ENCODE measurements around the gene ACOT12.

Gene ACOT12

GRCh38 chr5:81315830-81316229, 78.1 kb downstream of the ACOT12 start:
- Histone ChIP-seq H2AK5ac (ENCODE audit: low read length, severe bottlenecking) (no peak overlapping the region), H2AFZ (ENCODE audit: low read depth, low read length) (no peak overlapping the region), H3K23ac (ENCODE audit: low read length in 2 of 2) (no peak overlapping the region), H3K36me3 (ENCODE audit: control insufficient read depth in 1 of 2, insufficient read depth in 2 of 2, low read depth in 1 of 2, low read length in 2 of 2) (peaks cover 2 to 45% of the 10 kb centered on the region in 2 experiments), H3K9me3 (ENCODE audit: control insufficient read depth, low read length) (no peaks in the 10 kb centered on the region), H2BK5ac (ENCODE audit: low read depth, low read length, poor library complexity, severe bottlenecking) (no peak overlapping the region), H2BK15ac (ENCODE audit: low read depth, poor library complexity, severe bottlenecking) (no peak overlapping the region), H3K18ac (ENCODE audit: low read depth in 1 of 2, low read length in 2 of 2) (no peak overlapping the region), H3K9ac (ENCODE audit: low read length) (no peak overlapping the region), H3K79me1 (replicated peaks; ENCODE audit: low read length, poor library complexity, severe bottlenecking) (no peaks in the 10 kb centered on the region), H3K27me3 (ENCODE audit: control insufficient read depth in 1 of 2, insufficient read depth in 1 of 2, low read length in 2 of 2) (no peaks in the 10 kb centered on the region), H3K14ac (ENCODE audit: low read length in 2 of 2) (no peak overlapping the region), H3K4ac (ENCODE audit: low read depth in 1 of 2, low read length in 2 of 2) (no peak overlapping the region), H3K4me2 (ENCODE audit: low read length, poor library complexity, severe bottlenecking) (no peak overlapping the region), H4K8ac (ENCODE audit: low read length) (no peak overlapping the region), H2BK120ac (ENCODE audit: low read depth, low read length) (no peak overlapping the region), H3K4me1 (ENCODE audit: control insufficient read depth, insufficient read depth, low read depth, low read length) (no peaks in the 10 kb centered on the region), H2BK12ac (ENCODE audit: low read length in 2 of 2) (no peak overlapping the region), H3K27ac (ENCODE audit: low read length, poor library complexity, severe bottlenecking) (no peak overlapping the region), H4K91ac (ENCODE audit: low read length) (no peak overlapping the region), H3K4me3 (ENCODE audit: insufficient read depth in 1 of 2, low read depth in 1 of 2, low read length in 2 of 2) (no peak overlapping the region)
- no peak for DNase-seq
- 100% methylated on average over 1 of the region's 4 CpGs for WGBS

GRCh38 chr5:81315336-81315735, 78.6 kb downstream of the ACOT12 start:
- Histone ChIP-seq H2AK5ac (ENCODE audit: low read length, severe bottlenecking) (no peak overlapping the region), H3K79me1 (replicated peaks; ENCODE audit: low read length, poor library complexity, severe bottlenecking) (no peaks in the 10 kb centered on the region), H3K4me2 (ENCODE audit: low read length, poor library complexity, severe bottlenecking) (no peak overlapping the region), H3K23ac (ENCODE audit: low read length in 2 of 2) (no peak overlapping the region), H2BK5ac (ENCODE audit: low read depth, low read length, poor library complexity, severe bottlenecking) (no peak overlapping the region), H3K9ac (ENCODE audit: low read length) (no peak overlapping the region), H3K14ac (ENCODE audit: low read length in 2 of 2) (no peak overlapping the region), H3K36me3 (ENCODE audit: control insufficient read depth in 1 of 2, insufficient read depth in 2 of 2, low read depth in 1 of 2, low read length in 2 of 2) (peaks cover 2 to 50% of the 10 kb centered on the region in 2 experiments), H3K27ac (ENCODE audit: low read length, poor library complexity, severe bottlenecking) (no peak overlapping the region), H2BK12ac (ENCODE audit: low read length in 2 of 2) (no peak overlapping the region), H4K91ac (ENCODE audit: low read length) (no peak overlapping the region), H3K4me1 (ENCODE audit: control insufficient read depth, insufficient read depth, low read depth, low read length) (no peaks in the 10 kb centered on the region), H3K27me3 (ENCODE audit: control insufficient read depth in 1 of 2, insufficient read depth in 1 of 2, low read length in 2 of 2) (no peaks in the 10 kb centered on the region), H3K9me3 (ENCODE audit: control insufficient read depth, low read length) (no peaks in the 10 kb centered on the region), H4K8ac (ENCODE audit: low read length) (no peak overlapping the region), H2BK120ac (ENCODE audit: low read depth, low read length) (no peak overlapping the region), H3K4ac (ENCODE audit: low read depth in 1 of 2, low read length in 2 of 2) (no peak overlapping the region), H2BK15ac (ENCODE audit: low read depth, poor library complexity, severe bottlenecking) (no peak overlapping the region), H2AFZ (ENCODE audit: low read depth, low read length) (no peak overlapping the region), H3K4me3 (ENCODE audit: insufficient read depth in 1 of 2, low read depth in 1 of 2, low read length in 2 of 2) (no peak overlapping the region), H3K18ac (ENCODE audit: low read depth in 1 of 2, low read length in 2 of 2) (no peak overlapping the region)
- DNase-seq: peak; percentile 9
- 73% methylated on average over 1 of the region's 1 CpG for WGBS

- no peak for DNase-seq
- no peak overlapping the region for H3K23ac ChIP-seq (ENCODE audit: low read length in 2 of 2)
- no peak overlapping the region for H4K8ac ChIP-seq (ENCODE audit: low read length)
- H3K9ac ChIP-seq (ENCODE audit: low read length): no peak overlapping the region
- H3K27ac ChIP-seq (ENCODE audit: low read length, poor library complexity, severe bottlenecking): no peak overlapping the region
- H2AFZ ChIP-seq (ENCODE audit: low read depth, low read length): no peak overlapping the region
- no peak overlapping the region for H3K4ac ChIP-seq (ENCODE audit: low read depth in 1 of 2, low read length in 2 of 2)
- peaks cover 2 to 58% of the 10 kb centered on the region in 2 experiments for H3K36me3 ChIP-seq (ENCODE audit: control insufficient read depth in 1 of 2, insufficient read depth in 2 of 2, low read depth in 1 of 2, low read length in 2 of 2)
- H3K9me3 ChIP-seq (ENCODE audit: control insufficient read depth, low read length): no peaks in the 10 kb centered on the region
- H3K18ac ChIP-seq (ENCODE audit: low read depth in 1 of 2, low read length in 2 of 2): no peak overlapping the region
- no peak overlapping the region for H3K14ac ChIP-seq (ENCODE audit: low read length in 2 of 2)
- H2BK5ac ChIP-seq (ENCODE audit: low read depth, low read length, poor library complexity, severe bottlenecking): no peak overlapping the region
- H3K4me2 ChIP-seq (ENCODE audit: low read length, poor library complexity, severe bottlenecking): no peak overlapping the region
- H2BK15ac ChIP-seq (ENCODE audit: low read depth, poor library complexity, severe bottlenecking): no peak overlapping the region
- no peak overlapping the region for H2BK12ac ChIP-seq (ENCODE audit: low read length in 2 of 2)
- peaks cover under 1% of the 10 kb centered on the region for H3K79me1 ChIP-seq (replicated peaks; ENCODE audit: low read length, poor library complexity, severe bottlenecking)
- H2BK120ac ChIP-seq (ENCODE audit: low read depth, low read length): no peak overlapping the region
- 98% methylated on average over 3 of the region's 3 CpGs for WGBS
- H4K91ac ChIP-seq (ENCODE audit: low read length): no peak overlapping the region
- no peaks in the 10 kb centered on the region for H3K4me1 ChIP-seq (ENCODE audit: control insufficient read depth, insufficient read depth, low read depth, low read length)
- H2AK5ac ChIP-seq (ENCODE audit: low read length, severe bottlenecking): no peak overlapping the region
- H3K27me3 ChIP-seq (ENCODE audit: control insufficient read depth in 1 of 2, insufficient read depth in 1 of 2, low read length in 2 of 2): no peaks in the 10 kb centered on the region
- no peak overlapping the region for H3K4me3 ChIP-seq (ENCODE audit: insufficient read depth in 1 of 2, low read depth in 1 of 2, low read length in 2 of 2)
Measured at GRCh38 chr5:81314581-81314980, 79.4 kb downstream of the ACOT12 start.

- Histone ChIP-seq H2BK15ac (ENCODE audit: low read depth, poor library complexity, severe bottlenecking) (no peak overlapping the region), H2BK120ac (ENCODE audit: low read depth, low read length) (no peak overlapping the region), H3K14ac (ENCODE audit: low read length in 2 of 2) (no peak overlapping the region), H4K91ac (ENCODE audit: low read length) (no peak overlapping the region), H3K4me3 (ENCODE audit: insufficient read depth in 1 of 2, low read depth in 1 of 2, low read length in 2 of 2) (no peak overlapping the region), H3K9ac (ENCODE audit: low read length) (no peak overlapping the region), H3K4me2 (ENCODE audit: low read length, poor library complexity, severe bottlenecking) (no peak overlapping the region), H3K36me3 (ENCODE audit: control insufficient read depth in 1 of 2, insufficient read depth in 2 of 2, low read depth in 1 of 2, low read length in 2 of 2) (peaks cover 5 to 67% of the 10 kb centered on the region in 2 experiments), H3K79me1 (replicated peaks; ENCODE audit: low read length, poor library complexity, severe bottlenecking) (peaks cover 2% of the 10 kb centered on the region), H3K27me3 (ENCODE audit: control insufficient read depth in 1 of 2, insufficient read depth in 1 of 2, low read length in 2 of 2) (no peaks in the 10 kb centered on the region), H2BK12ac (ENCODE audit: low read length in 2 of 2) (no peak overlapping the region), H2AFZ (ENCODE audit: low read depth, low read length) (no peak overlapping the region), H3K27ac (ENCODE audit: low read length, poor library complexity, severe bottlenecking) (no peak overlapping the region), H3K4me1 (ENCODE audit: control insufficient read depth, insufficient read depth, low read depth, low read length) (no peaks in the 10 kb centered on the region), H2BK5ac (ENCODE audit: low read depth, low read length, poor library complexity, severe bottlenecking) (no peak overlapping the region), H4K8ac (ENCODE audit: low read length) (no peak overlapping the region), H3K23ac (ENCODE audit: low read length in 2 of 2) (no peak overlapping the region), H3K18ac (ENCODE audit: low read depth in 1 of 2, low read length in 2 of 2) (no peak overlapping the region), H2AK5ac (ENCODE audit: low read length, severe bottlenecking) (no peak overlapping the region), H3K4ac (ENCODE audit: low read depth in 1 of 2, low read length in 2 of 2) (no peak overlapping the region), H3K9me3 (ENCODE audit: control insufficient read depth, low read length) (no peaks in the 10 kb centered on the region)
- DNase-seq: peak; percentile 13
- 94% methylated on average over 3 of the region's 3 CpGs for WGBS
Measured at GRCh38 chr5:81313686-81314085, 80.2 kb downstream of the ACOT12 start.

All from mesenchymal stem cell (in vitro differentiated cells and primary cell).